Hepatocyte (in vitro differentiated cells): ENCODE results near the gene AMIGO2. TPM values are rescaled to one million over a fixed set of nuclear protein-coding genes. Genes with fewer than 3 reads are reported as not detected.

Experiments used
- DNase-seq: peaks from one replicate; pipeline ENCODE4 v3.0.0-alpha.2; 2016; ENCODE audit warnings: low spot score
- H2AFZ ChIP-seq: fragments of 200-600 bp; sonication (generic); 2 replicates; pipeline ENCODE4 v1.6.0; 2016; ENCODE audit warnings: antibody characterized with exemption, mild to moderate bottlenecking
- H3K27ac ChIP-seq: fragments of 200-600 bp; sonication (generic); 2 replicates; pipeline ENCODE4 v1.5.1; 2016; ENCODE audit warnings: mild to moderate bottlenecking
- H3K27me3 ChIP-seq: fragments of 200-600 bp; sonication (generic); 2 replicates; pipeline ENCODE4 v1.6.1; 2016
- H3K36me3 ChIP-seq: fragments of 200-600 bp; sonication (generic); replicated peaks from 2 replicates; pipeline ENCODE4 v1.5.1; 2016; ENCODE audit warnings: low read depth; ENCODE audit not compliant: insufficient read depth
- H3K4me1 ChIP-seq: fragments of 200-600 bp; sonication (generic); 2 replicates; pipeline ENCODE4 v1.5.1; 2016; ENCODE audit warnings: mild to moderate bottlenecking, moderate library complexity; ENCODE audit not compliant: insufficient read depth
- H3K4me2 ChIP-seq: fragments of 200-600 bp; sonication (generic); 2 replicates; pipeline ENCODE4 v1.6.0; 2016
- H3K4me3 ChIP-seq: fragments of 200-600 bp; sonication (generic); 2 replicates; pipeline ENCODE4 v1.5.1; 2016; ENCODE audit warnings: mild to moderate bottlenecking
- H3K79me2 ChIP-seq: fragments of 200-600 bp; sonication (generic); 2 replicates; pipeline ENCODE4 v1.6.0; 2017; ENCODE audit warnings: mild to moderate bottlenecking
- H3K9me2 ChIP-seq: fragments of 200-600 bp; sonication (generic); replicated peaks from 2 replicates; pipeline ENCODE4 v1.6.0; 2017; ENCODE audit warnings: mild to moderate bottlenecking; ENCODE audit not compliant: insufficient read depth
- H3K9me3 ChIP-seq: fragments of 200-600 bp; sonication (generic); 2 replicates; pipeline ENCODE4 v1.5.1; 2016; ENCODE audit warnings: low read depth, mild to moderate bottlenecking
- H4K20me1 ChIP-seq: fragments of 200-600 bp; sonication (generic); 2 replicates; pipeline ENCODE4 v1.6.0; 2016; ENCODE audit warnings: mild to moderate bottlenecking; ENCODE audit not compliant: insufficient read depth, poor library complexity, severe bottlenecking
- CTCF ChIP-seq: fragments of 200-600 bp; sonication (generic); IDR thresholded peaks from 2 replicates; pipeline ENCODE4 v1.5.1; 2016; ENCODE audit warnings: antibody characterized with exemption, mild to moderate bottlenecking; ENCODE audit not compliant: poor library complexity
- EZH2 ChIP-seq: fragments of 200-600 bp; sonication (generic); IDR thresholded peaks from 2 replicates; pipeline ENCODE4 v1.6.1; 2016; ENCODE audit warnings: antibody characterized with exemption, mild to moderate bottlenecking, borderline replicate concordance
- EZH2phosphoT487 ChIP-seq: fragments of 200-600 bp; sonication (generic); IDR thresholded peaks from one replicate; pipeline ENCODE4 v1.6.1; 2018; ENCODE audit warnings: antibody characterized with exemption, mild to moderate bottlenecking, low read depth, moderate library complexity; ENCODE audit not compliant: unreplicated experiment, severe bottlenecking
- WGBS: methylation state at CpG from one replicate; pipeline ENCODE4 v1.1.6; 2016; ENCODE audit warnings: low lambda C conversion rate; ENCODE audit errors: missing lambda C conversion rate; 5-methylcytosine and 5-hydroxymethylcytosine counted together
- polyA plus RNA-seq: library from polyadenylated mRNA; unstranded; fragments of >200 nt; fragmentation: Nextera tagmentation; extraction: Ambion mirVana; gene quantifications from 2 replicates; pipeline ENCODE4 v1.2.1, GENCODE V29; 2016
- total RNA-seq: library from RNA; depleted of rRNA; stranded (reverse); fragments of >200 nt; gene quantifications from 2 replicates; pipeline ENCODE4 v1.2.3, GENCODE V29; 2014

The AMIGO2 gene
- total and polyA plus RNA-seq, 2 experiments from 2014 or later = 57.8 to 65.6 TPM

- WGBS = 68% methylated on average over 7 of the region's 7 CpGs
- Histone ChIP-seq H3K27me3 (no peaks in the 10 kb centered on the region), H3K9me3 (no peaks in the 10 kb centered on the region), H3K4me1 (peaks cover 4% of the 10 kb centered on the region), H3K4me2 (no peak overlapping the region), H4K20me1 (no peaks in the 10 kb centered on the region), H3K79me2 (no peaks in the 10 kb centered on the region), H3K4me3 (no peak overlapping the region), H2AFZ (no peak overlapping the region), H3K36me3 (no peaks in the 10 kb centered on the region), H3K9me2 (no peaks in the 10 kb centered on the region), H3K27ac (no peak overlapping the region)
- TF ChIP-seq CTCF (no peak), EZH2phosphoT487 (no peak), EZH2 (no peak)
- DNase-seq = no peak
Observed at GRCh38 chr12:47097276-47097896, 17.6 kb upstream of the AMIGO2 start.

- no peak overlapping the region for H3K4me2 ChIP-seq
- no peaks in the 10 kb centered on the region for H3K27me3 ChIP-seq
- no peak overlapping the region for H3K4me3 ChIP-seq
- H3K9me2 ChIP-seq = no peaks in the 10 kb centered on the region
- H2AFZ ChIP-seq = no peak overlapping the region
- no peaks in the 10 kb centered on the region for H3K79me2 ChIP-seq
- no peaks in the 10 kb centered on the region for H3K36me3 ChIP-seq
- peaks cover 4% of the 10 kb centered on the region for H3K4me1 ChIP-seq
- TF ChIP-seq EZH2phosphoT487 (no peak), EZH2 (no peak), CTCF (no peak)
- no peaks in the 10 kb centered on the region for H3K9me3 ChIP-seq
- DNase-seq = no peak
- WGBS = 75% methylated on average over 3 of the region's 3 CpGs
- H3K27ac ChIP-seq = no peak overlapping the region
- H4K20me1 ChIP-seq = no peaks in the 10 kb centered on the region
Observed at GRCh38 chr12:47095446-47096236, 15.9 kb upstream of the AMIGO2 start.

- Histone ChIP-seq H4K20me1 (no peaks in the 10 kb centered on the region), H3K4me2 (no peak overlapping the region), H3K27me3 (no peaks in the 10 kb centered on the region), H3K4me1 (peaks cover 4% of the 10 kb centered on the region), H3K79me2 (no peaks in the 10 kb centered on the region), H3K9me2 (no peaks in the 10 kb centered on the region), H2AFZ (no peak overlapping the region), H3K9me3 (no peaks in the 10 kb centered on the region), H3K36me3 (no peaks in the 10 kb centered on the region), H3K27ac (no peak overlapping the region), H3K4me3 (no peak overlapping the region)
- 92% methylated on average over 4 of the region's 4 CpGs for WGBS
- DNase-seq = no peak
- TF ChIP-seq CTCF (no peak), EZH2 (no peak), EZH2phosphoT487 (no peak)
Observed at GRCh38 chr12:47094804-47095203, 15.0 kb upstream of the AMIGO2 start.
